Liver (tissue), 9 donors: ENCODE data around the gene PNPLA2. TPM values are rescaled to one million over a fixed set of nuclear protein-coding genes. Genes with fewer than 3 reads are reported as not detected.

Experiments used
- DNase-seq: peaks from one replicate; pipeline ENCODE4 v3.0.0-alpha.2; 2017; ENCODE audit warnings: low spot score
- H3K27ac ChIP-seq, 2 donors: one replicate each; pipeline ENCODE4 v1.7.0; 2013; ENCODE audit warnings: inconsistent platforms in 2 of 2, low read length in 2 of 2, control low read depth in 1 of 2, low read depth in 1 of 2, mild to moderate bottlenecking in 1 of 2
- H3K27me3 ChIP-seq, 4 donors: one replicate each; pipeline versions ENCODE4 v1.6.1 to v1.7.0; 2013; ENCODE audit warnings: low read length in 3 of 4, inconsistent platforms in 1 of 4, mild to moderate bottlenecking in 1 of 4, moderate library complexity in 1 of 4; ENCODE audit not compliant: control insufficient read depth in 4 of 4, insufficient read depth in 4 of 4
- H3K36me3 ChIP-seq, 4 donors: one replicate each; pipeline versions ENCODE4 v1.6.1 to v1.7.0; 2013; ENCODE audit warnings: low read length in 3 of 4, mild to moderate bottlenecking in 3 of 4, low read depth in 1 of 4, moderate library complexity in 1 of 4; ENCODE audit not compliant: control insufficient read depth in 4 of 4, insufficient read depth in 3 of 4
- H3K4me1 ChIP-seq, 4 donors: one replicate each; pipeline versions ENCODE4 v1.6.1 to v1.7.0; 2013; ENCODE audit warnings: low read length in 3 of 4, mild to moderate bottlenecking in 3 of 4, moderate library complexity in 1 of 4; ENCODE audit not compliant: control insufficient read depth in 4 of 4, insufficient read depth in 4 of 4
- H3K4me3 ChIP-seq, 3 donors: one replicate each; pipeline versions ENCODE4 v1.6.1 to v1.7.0; 2013; ENCODE audit warnings: low read length in 3 of 3, control low read depth in 1 of 3, low read depth in 1 of 3, mild to moderate bottlenecking in 1 of 3
- H3K9ac ChIP-seq, 2 donors: one replicate each; pipeline ENCODE4 v1.7.0; 2013; ENCODE audit warnings: low read length in 2 of 2, mild to moderate bottlenecking in 2 of 2, moderate library complexity in 2 of 2, control low read depth in 1 of 2, low read depth in 1 of 2
- H3K9me3 ChIP-seq, 4 donors: one replicate each; pipeline versions ENCODE4 v1.6.1 to v1.7.0; 2013; ENCODE audit warnings: low read length in 3 of 4; ENCODE audit not compliant: control insufficient read depth in 4 of 4
- CTCF ChIP-seq: fragments of 150-350 bp; IDR thresholded peaks from 2 replicates; pipeline ENCODE4 v1.5.1; 2017; ENCODE audit warnings: improper control_type of control experiment, low read depth, low read length; ENCODE audit not compliant: missing input control
- EGR1 ChIP-seq, 2 donors: IDR thresholded peaks; 2 replicates each; pipeline ENCODE4 v1.6.1; 2016 to 2018; ENCODE audit warnings: antibody characterized with exemption in 2 of 2, low read depth in 2 of 2
- FOXA1 ChIP-seq: IDR thresholded peaks from 2 replicates; pipeline ENCODE4 v1.6.1; 2016; ENCODE audit warnings: antibody characterized with exemption
- GABPA ChIP-seq, 2 donors: IDR thresholded peaks in 1 of 2; conservative IDR thresholded peaks in 1 of 2; 2 replicates each; pipeline ENCODE4 v1.6.1; 2016; ENCODE audit warnings: antibody characterized with exemption in 2 of 2, mild to moderate bottlenecking in 1 of 2, moderate library complexity in 1 of 2
- HNF4A ChIP-seq, 2 donors: conservative IDR thresholded peaks; 2 replicates each; pipeline ENCODE4 v1.6.1; 2016; ENCODE audit warnings: antibody characterized with exemption in 2 of 2, mild to moderate bottlenecking in 2 of 2
- HNF4G ChIP-seq: IDR thresholded peaks from 2 replicates; pipeline ENCODE4 v1.6.1; 2016; ENCODE audit warnings: antibody characterized with exemption
- MAX ChIP-seq: IDR thresholded peaks from 2 replicates; pipeline ENCODE4 v1.6.1; 2016; ENCODE audit warnings: antibody characterized with exemption
- NR2F2 ChIP-seq: IDR thresholded peaks from 2 replicates; pipeline ENCODE4 v1.6.1; 2016; ENCODE audit warnings: antibody characterized with exemption
- RAD21 ChIP-seq, 2 donors: IDR thresholded peaks; 2 replicates each; pipeline ENCODE4 v1.6.1; 2016; ENCODE audit warnings: antibody characterized with exemption in 2 of 2, mild to moderate bottlenecking in 2 of 2
- REST ChIP-seq: IDR thresholded peaks from 2 replicates; pipeline ENCODE4 v1.6.1; 2016; ENCODE audit warnings: antibody characterized with exemption, mild to moderate bottlenecking
- RXRA ChIP-seq, 2 donors: IDR thresholded peaks; 2 replicates each; pipeline ENCODE4 v1.6.1; 2017 to 2018; ENCODE audit warnings: antibody characterized with exemption in 2 of 2, mild to moderate bottlenecking in 1 of 2
- SP1 ChIP-seq: IDR thresholded peaks from 2 replicates; pipeline ENCODE4 v1.6.1; 2018; ENCODE audit warnings: antibody characterized with exemption, mild to moderate bottlenecking
- TAF1 ChIP-seq: conservative IDR thresholded peaks from 2 replicates; pipeline ENCODE4 v1.6.1; 2016; ENCODE audit warnings: antibody characterized with exemption, mild to moderate bottlenecking
- YY1 ChIP-seq: IDR thresholded peaks from 2 replicates; pipeline ENCODE4 v1.6.1; 2016; ENCODE audit warnings: antibody characterized with exemption, mild to moderate bottlenecking
- WGBS: extraction: QIAGEN DNeasy Blood & Tissue Kit; methylation state at CpG from one replicate; pipeline ENCODE4 v1.1.7; 2013; 5-methylcytosine and 5-hydroxymethylcytosine counted together
- polyA plus RNA-seq, 2 donors: library from polyadenylated mRNA; stranded (reverse) in 1 of 2; unstranded in 1 of 2; fragments of 200-250 nt in 1 of 2; fragments of >200 nt in 1 of 2; fragmentation: Nextera tagmentation in 1 of 2; extraction: Ambion mirVana in 1 of 2; gene quantifications; one replicate each; pipeline versions ENCODE4 v1.2.1 to v1.2.3, GENCODE V29; 2013 to 2015
- total RNA-seq, 2 donors: library from RNA; depleted of rRNA; stranded (reverse); fragments of >200 nt; gene quantifications; one replicate each; pipeline ENCODE4 v1.2.3, GENCODE V29; 2014
- donor health status: healthy.
- donor health status: healthy.
- donor health status: healthy.
- donor health status: healthy.
- donor health status: healthy.

PNPLA2 gene
- total and polyA plus RNA-seq, 4 donors: 13.7 to 58.9 (median 27.2) TPM

GRCh38 chr11:819129-819931 lies 616 bp downstream of the PNPLA2 start:
- Histone ChIP-seq H3K4me1 (peaks cover 22 to 46% (median 34%) of the 10 kb centered on the region in 4 donors), H3K9ac (peak overlapping the region in 1 of 2 donors; percentile 60), H3K27ac (peak overlapping the region; percentile 87 to 95), H3K27me3 (no peaks in the 10 kb centered on the region), H3K9me3 (no peaks in the 10 kb centered on the region), H3K36me3 (peaks cover 0 to 13% (median 2%) of the 10 kb centered on the region in 4 donors), H3K4me3 (peak overlapping the region; percentile 52 to 99 (median 98))
- TF ChIP-seq CTCF (peak; percentile 18), SP1 (peak; percentile 0), EGR1 (IDR thresholded peaks at IDR 0.05; ENCODE audit: low read depth in 2 of 2) (no peak), MAX (no peak)
- under 1% methylated on average over 96 of the region's 96 CpGs for whole genome bisulfite sequencing
- DNase-seq: peak; percentile 95

GRCh38 chr11:819943-820649 lies 1.4 kb downstream of the PNPLA2 start:
- no peak for TF ChIP-seq RAD21 (IDR thresholded peaks at IDR 0.05)
- peak in 1 of 2 donors; percentile 34 for TF ChIP-seq GABPA (IDR thresholded peaks at IDR 0.05 in 1 of 2, conservative IDR thresholded peaks at IDR 0.05 in 1 of 2)
- TF ChIP-seq REST: peak; percentile 53
- no peak for TF ChIP-seq FOXA1
- TF ChIP-seq HNF4G: no peak
- TF ChIP-seq NR2F2: peak; percentile 36
- peak; percentile 81 for TF ChIP-seq TAF1
- TF ChIP-seq YY1: no peak
- peak in 1 of 2 donors; percentile 65 for TF ChIP-seq RXRA (IDR thresholded peaks at IDR 0.05)
- peak; percentile 20 to 44 for TF ChIP-seq EGR1 (IDR thresholded peaks at IDR 0.05; ENCODE audit: low read depth in 2 of 2)
- TF ChIP-seq SP1: peak; percentile 74
- TF ChIP-seq CTCF: no peak
- TF ChIP-seq HNF4A (conservative IDR thresholded peaks at IDR 0.05): peak; percentile 42 to 66
- Histone ChIP-seq H3K27ac (peak overlapping the region; percentile 87 to 95), H3K36me3 (peaks cover 0 to 18% (median 3%) of the 10 kb centered on the region in 4 donors), H3K27me3 (no peaks in the 10 kb centered on the region), H3K9ac (peak overlapping the region; percentile 62 to 85), H3K4me3 (peak overlapping the region; percentile 92 to 99 (median 98)), H3K4me1 (peaks cover 30 to 54% (median 42%) of the 10 kb centered on the region in 4 donors), H3K9me3 (no peaks in the 10 kb centered on the region)
- DNase-seq: peak; percentile 90
- 1% methylated on average over 47 of the region's 47 CpGs for WGBS
